H9 (cell line): ENCODE measurements around the gene SET. TPM values are rescaled to one million over a fixed set of nuclear protein-coding genes. Genes with fewer than 3 reads are reported as not detected.

Experiments
- DNase-seq: peaks from one replicate; pipeline ENCODE4 v3.0.0-alpha.2; 2017
- H2AFZ ChIP-seq: one replicate; pipeline ENCODE4 v1.6.1; 2013; ENCODE audit warnings: mild to moderate bottlenecking, low read length, control low read depth, moderate library complexity
- H2AK5ac ChIP-seq: 2 replicates; pipeline ENCODE4 v1.6.1; 2013; ENCODE audit warnings: low read length, control low read depth, mixed read lengths; ENCODE audit not compliant: insufficient read length
- H2BK120ac ChIP-seq: one replicate; pipeline ENCODE4 v1.6.1; 2013; ENCODE audit warnings: low read depth, mild to moderate bottlenecking, low read length, control low read depth, inconsistent platforms; ENCODE audit not compliant: poor library complexity, severe bottlenecking
- H2BK12ac ChIP-seq: 2 replicates; pipeline ENCODE4 v1.6.1; 2013; ENCODE audit warnings: low read length, control low read depth, mixed read lengths, low read depth; ENCODE audit not compliant: insufficient read length
- H2BK15ac ChIP-seq: 2 replicates; pipeline ENCODE4 v1.6.1; 2013; ENCODE audit warnings: low read depth, low read length, control low read depth
- H2BK20ac ChIP-seq: one replicate; pipeline ENCODE4 v1.6.1; 2013; ENCODE audit warnings: low read depth, mild to moderate bottlenecking, low read length, control low read depth, inconsistent platforms; ENCODE audit not compliant: poor library complexity, severe bottlenecking
- H2BK5ac ChIP-seq: 2 replicates; pipeline ENCODE4 v1.6.1; 2013; ENCODE audit warnings: low read length, control low read depth, mixed read lengths; ENCODE audit not compliant: insufficient read length
- H3K14ac ChIP-seq: 2 replicates; pipeline ENCODE4 v1.6.1; 2013; ENCODE audit warnings: low read length, control low read depth; ENCODE audit not compliant: insufficient read depth
- H3K18ac ChIP-seq: 2 replicates; pipeline ENCODE4 v1.6.1; 2013; ENCODE audit warnings: low read depth, mild to moderate bottlenecking, mixed read lengths, low read length, control low read depth; ENCODE audit not compliant: insufficient read length
- H3K23ac ChIP-seq: 2 replicates; pipeline ENCODE4 v1.6.1; 2013; ENCODE audit warnings: low read length, control low read depth, mixed read lengths, low read depth; ENCODE audit not compliant: insufficient read length
- H3K23me2 ChIP-seq: 2 replicates; pipeline ENCODE4 v1.6.1; 2013; ENCODE audit warnings: low read depth, mild to moderate bottlenecking, mixed read lengths, low read length, control low read depth; ENCODE audit not compliant: insufficient read length, poor library complexity, severe bottlenecking
- H3K27ac ChIP-seq: 2 replicates; pipeline ENCODE4 v1.5.1; 2013; ENCODE audit warnings: low read length, control low read depth, mixed read lengths, low read depth; ENCODE audit not compliant: insufficient read length
- H3K27me3 ChIP-seq: 2 replicates; pipeline ENCODE4 v1.6.1; 2013; ENCODE audit warnings: low read length, control low read depth, inconsistent platforms; ENCODE audit not compliant: insufficient read depth
- H3K4ac ChIP-seq: 2 replicates; pipeline ENCODE4 v1.6.1; 2013; ENCODE audit warnings: low read depth, mild to moderate bottlenecking, control low read depth, inconsistent platforms, low read length, moderate library complexity
- H3K4me1 ChIP-seq: 2 replicates; pipeline ENCODE4 v1.6.1; 2013; ENCODE audit warnings: low read length, control low read depth, inconsistent platforms; ENCODE audit not compliant: insufficient read depth
- H3K4me2 ChIP-seq: 2 replicates; pipeline ENCODE4 v1.6.1; 2013; ENCODE audit warnings: low read length, control low read depth, mixed read lengths; ENCODE audit not compliant: insufficient read length, insufficient read depth
- H3K56ac ChIP-seq: 2 replicates; pipeline ENCODE4 v1.6.1; 2013; ENCODE audit warnings: low read depth, mild to moderate bottlenecking, mixed read lengths, low read length, control low read depth; ENCODE audit not compliant: insufficient read length
- H3K79me1 ChIP-seq: 2 replicates; pipeline ENCODE4 v1.6.1; 2013; ENCODE audit warnings: low read depth, mild to moderate bottlenecking, moderate library complexity, low read length, control low read depth, inconsistent platforms; ENCODE audit not compliant: insufficient read depth, poor library complexity, severe bottlenecking
- H3K79me2 ChIP-seq: 2 replicates; pipeline ENCODE4 v1.6.1; 2013; ENCODE audit warnings: low read length, control low read depth, inconsistent platforms; ENCODE audit not compliant: insufficient read depth
- H3K9ac ChIP-seq: 2 replicates; pipeline ENCODE4 v1.6.1; 2013; ENCODE audit warnings: low read length, control low read depth, mixed read lengths; ENCODE audit not compliant: insufficient read length; ENCODE audit errors: extremely low read depth
- H3K9me3 ChIP-seq: one replicate; pipeline ENCODE4 v1.6.1; 2013; ENCODE audit warnings: low read depth, low read length, inconsistent platforms; ENCODE audit not compliant: control insufficient read depth
- H3T11ph ChIP-seq: one replicate; pipeline ENCODE4 v1.6.1; 2013; ENCODE audit warnings: mild to moderate bottlenecking, low read length, control low read depth, inconsistent platforms
- H4K20me1 ChIP-seq: one replicate; pipeline ENCODE4 v1.6.1; 2013; ENCODE audit not compliant: control insufficient read depth, insufficient read length, insufficient read depth
- H4K5ac ChIP-seq: 2 replicates; pipeline ENCODE4 v1.6.1; 2013; ENCODE audit warnings: low read depth, mild to moderate bottlenecking, mixed read lengths, low read length, control low read depth; ENCODE audit not compliant: insufficient read length
- H4K8ac ChIP-seq: replicated peaks from 2 replicates; pipeline ENCODE4 v1.6.1; 2013; ENCODE audit warnings: low read length, control low read depth, mixed read lengths, low read depth; ENCODE audit not compliant: insufficient read length
- H4K91ac ChIP-seq: 2 replicates; pipeline ENCODE4 v1.6.1; 2013; ENCODE audit warnings: low read depth, mild to moderate bottlenecking, moderate library complexity, mixed read lengths, low read length, control low read depth; ENCODE audit not compliant: insufficient read length
- H3K27ac Mint-ChIP-seq, 3 experiments: 2 replicates in 2 of 3; 3 replicates in 1 of 3; pipeline ENCODE4 v1.8.0; 2020 to 2021; ENCODE audit warnings: mixed read lengths in 3 of 3, mild to moderate bottlenecking in 1 of 3, moderate library complexity in 1 of 3
- H3K27me3 Mint-ChIP-seq: 2 replicates; pipeline ENCODE4 v1.8.0; 2021; ENCODE audit warnings: low read depth, mild to moderate bottlenecking, moderate library complexity, mixed read lengths
- H3K36me3 Mint-ChIP-seq, 3 experiments: 2 replicates in 2 of 3; 3 replicates in 1 of 3; pipeline ENCODE4 v1.8.0; 2020 to 2021; ENCODE audit warnings: low read depth in 3 of 3, mixed read lengths in 3 of 3; ENCODE audit not compliant: insufficient read depth in 1 of 3
- H3K4me1 Mint-ChIP-seq, 2 experiments: 2 replicates each; pipeline ENCODE4 v1.8.0; 2020; ENCODE audit warnings: mixed read lengths in 2 of 2
- H3K4me3 Mint-ChIP-seq, 2 experiments: 2 replicates in 1 of 2; 3 replicates in 1 of 2; pipeline ENCODE4 v1.8.0; 2020 to 2021; ENCODE audit warnings: mild to moderate bottlenecking in 2 of 2, mixed read lengths in 2 of 2, moderate library complexity in 1 of 2
- H3K9me3 Mint-ChIP-seq, 2 experiments: 2 replicates in 1 of 2; 3 replicates in 1 of 2; pipeline ENCODE4 v1.8.0; 2020; ENCODE audit warnings: mild to moderate bottlenecking in 2 of 2, mixed read lengths in 2 of 2, moderate library complexity in 1 of 2
- WGBS: extraction: QIAGEN DNeasy Blood & Tissue Kit; methylation state at CpG from one replicate; pipeline ENCODE4 v1.1.7; 2013; ENCODE audit warnings: missing lambda C conversion rate, low lambda C conversion rate, mixed read lengths; ENCODE audit not compliant: insufficient read length; ENCODE audit errors: extremely low coverage; 5-methylcytosine and 5-hydroxymethylcytosine counted together
- total RNA-seq: library from RNA; stranded (reverse); gene quantifications from 2 replicates; pipeline ENCODE4 v1.2.1, GENCODE V29; 2021
- TF ChIP-seq, protein P1 (sequence below): fragments of 200-600 bp; sonication (generic); conservative IDR thresholded peaks from 3 replicates; pipeline ENCODE4 v1.8.0; 2021; ENCODE audit warnings: antibody characterized with exemption, mild to moderate bottlenecking

Gene SET
- total RNA-seq, 1 experiment from 2014 or later: 1,148 TPM

DNA sequence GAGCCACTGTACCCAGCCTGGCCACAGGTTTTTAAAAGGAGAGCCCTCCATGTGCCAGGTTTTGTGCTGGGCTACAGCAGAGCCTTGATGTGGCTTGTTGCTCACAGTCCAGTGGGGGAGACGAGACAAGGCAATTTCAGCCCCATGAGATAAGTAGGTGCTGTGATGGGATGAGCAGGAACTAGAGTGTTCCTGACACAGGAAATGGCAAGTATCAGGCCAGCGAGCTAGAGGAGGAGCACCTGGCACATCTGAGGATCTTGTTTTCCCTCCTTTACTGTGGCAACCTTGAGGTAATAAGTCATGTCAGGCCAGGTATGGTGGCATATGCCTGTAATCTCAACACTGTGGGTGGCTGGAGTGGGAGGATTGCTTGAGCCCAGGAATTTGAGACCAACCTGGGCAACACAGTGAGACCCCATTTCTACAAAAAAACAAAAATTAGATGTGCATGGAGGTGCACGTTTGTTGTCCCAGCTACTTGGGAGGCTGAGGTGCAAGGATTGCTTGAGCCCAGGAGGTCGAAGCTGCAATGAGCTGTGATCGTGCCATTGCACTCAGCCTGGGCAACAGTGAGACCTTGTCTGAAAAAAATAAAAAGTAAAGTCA lies 38.7 kb downstream of the SET start:
- peaks cover 0 to 7% (median 2%) of the 10 kb centered on the region in 3 experiments; a peak in 1 of 7 replicates for H3K36me3 Mint-ChIP-seq
- H3K14ac ChIP-seq: no peak overlapping the region; the same call in 1 of the 2 replicates
- TF ChIP-seq, protein P1, sequence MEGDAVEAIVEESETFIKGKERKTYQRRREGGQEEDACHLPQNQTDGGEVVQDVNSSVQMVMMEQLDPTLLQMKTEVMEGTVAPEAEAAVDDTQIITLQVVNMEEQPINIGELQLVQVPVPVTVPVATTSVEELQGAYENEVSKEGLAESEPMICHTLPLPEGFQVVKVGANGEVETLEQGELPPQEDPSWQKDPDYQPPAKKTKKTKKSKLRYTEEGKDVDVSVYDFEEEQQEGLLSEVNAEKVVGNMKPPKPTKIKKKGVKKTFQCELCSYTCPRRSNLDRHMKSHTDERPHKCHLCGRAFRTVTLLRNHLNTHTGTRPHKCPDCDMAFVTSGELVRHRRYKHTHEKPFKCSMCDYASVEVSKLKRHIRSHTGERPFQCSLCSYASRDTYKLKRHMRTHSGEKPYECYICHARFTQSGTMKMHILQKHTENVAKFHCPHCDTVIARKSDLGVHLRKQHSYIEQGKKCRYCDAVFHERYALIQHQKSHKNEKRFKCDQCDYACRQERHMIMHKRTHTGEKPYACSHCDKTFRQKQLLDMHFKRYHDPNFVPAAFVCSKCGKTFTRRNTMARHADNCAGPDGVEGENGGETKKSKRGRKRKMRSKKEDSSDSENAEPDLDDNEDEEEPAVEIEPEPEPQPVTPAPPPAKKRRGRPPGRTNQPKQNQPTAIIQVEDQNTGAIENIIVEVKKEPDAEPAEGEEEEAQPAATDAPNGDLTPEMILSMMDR: no peak
- H4K91ac ChIP-seq: no peak overlapping the region
- no peak overlapping the region for H4K5ac ChIP-seq
- no peak overlapping the region for H3K27ac ChIP-seq
- H2BK15ac ChIP-seq: no peak overlapping the region
- no peak overlapping the region for H3T11ph ChIP-seq
- H2AFZ ChIP-seq: no peak overlapping the region
- H2BK5ac ChIP-seq: no peak overlapping the region
- H3K23ac ChIP-seq: no peak overlapping the region
- no peak for DNase-seq
- H3K23me2 ChIP-seq: peaks cover 4% of the 10 kb centered on the region
- H3K27ac Mint-ChIP-seq: peak overlapping the region in 2 of 3 experiments; percentile 75 to 90; a peak in 4 of 7 replicates
- H3K79me2 ChIP-seq: no peaks in the 10 kb centered on the region
- peaks cover 16 to 21% of the 10 kb centered on the region in 2 experiments for H3K4me1 Mint-ChIP-seq
- H2BK12ac ChIP-seq: no peak overlapping the region
- no peak overlapping the region for H3K4ac ChIP-seq
- no peaks in the 10 kb centered on the region; the same call in none of the 2 replicates for H3K27me3 Mint-ChIP-seq
- no peaks in the 10 kb centered on the region for H3K9me3 ChIP-seq
- no peak overlapping the region for H2BK20ac ChIP-seq
- H3K4me2 ChIP-seq: no peak overlapping the region
- no peaks in the 10 kb centered on the region for H4K20me1 ChIP-seq
- no peak overlapping the region for H4K8ac ChIP-seq
- no peaks in the 10 kb centered on the region for H3K27me3 ChIP-seq
- H3K4me1 ChIP-seq: no peaks in the 10 kb centered on the region; the same call in 1 of the 2 replicates
- no peak overlapping the region for H3K4me3 Mint-ChIP-seq
- H3K56ac ChIP-seq: no peak overlapping the region
- H2BK120ac ChIP-seq: no peak overlapping the region
- no peak overlapping the region for H3K18ac ChIP-seq
- no peaks in the 10 kb centered on the region; a peak in 1 of 5 replicates for H3K9me3 Mint-ChIP-seq
- H3K9ac ChIP-seq: no peak overlapping the region
- no peaks in the 10 kb centered on the region for H3K79me1 ChIP-seq
- H2AK5ac ChIP-seq: no peak overlapping the region
- WGBS: no CpG with 5 or more reads among the region's 5 CpGs
